ENCODE results near the gene JPH4. TPM values are rescaled to one million over a fixed set of nuclear protein-coding genes. Genes with fewer than 3 reads are reported as not detected.

The JPH4 gene
- total and polyA plus RNA-seq, 2 donors (not counting 1 experiment from before 2014, with no cell fraction given): not detected

GRCh38 chr14:23621932-23622730, 43.5 kb upstream of the JPH4 start:
- H3K4me1 ChIP-seq (ENCODE audit: control insufficient read depth, extremely low read depth, insufficient read depth, low read length): no peaks in the 10 kb centered on the region

GRCh38 chr14:23621204-23621931, 42.8 kb upstream of the JPH4 start:
- Histone ChIP-seq H3K9ac (ENCODE audit: insufficient read depth, low read length) (no peak overlapping the region), H3K4me2 (ENCODE audit: extremely low read depth, insufficient read depth, low read length) (no peak overlapping the region), H3K9me3 (ENCODE audit: control insufficient read depth, insufficient read depth, low read depth, low read length) (no peaks in the 10 kb centered on the region), H3K27me3 (ENCODE audit: control insufficient read depth, insufficient read depth, low read length) (no peaks in the 10 kb centered on the region), H3K79me2 (ENCODE audit: control insufficient read depth, insufficient read depth, low read length) (no peaks in the 10 kb centered on the region), H3K27ac (ENCODE audit: insufficient read depth, low read length) (no peak overlapping the region), H3K4me1 (ENCODE audit: control insufficient read depth, extremely low read depth, insufficient read depth, low read length) (no peaks in the 10 kb centered on the region), H2AFZ (ENCODE audit: low read length) (no peak overlapping the region), H4K20me1 (ENCODE audit: control insufficient read depth, extremely low read depth, insufficient read depth, low read length) (no peaks in the 10 kb centered on the region), H3K36me3 (ENCODE audit: control insufficient read depth, insufficient read depth, low read length) (no peaks in the 10 kb centered on the region), H3K4me3 (replicated peaks in 1 of 4; ENCODE audit: control extremely low read depth in 1 of 4, insufficient read depth in 1 of 4, low read depth in 3 of 4, low read length in 4 of 4) (no peak overlapping the region)
- TF ChIP-seq CTCF (conservative IDR thresholded peaks at IDR 0.05 in 1 of 2, IDR thresholded peaks at IDR 0.05 in 1 of 2; ENCODE audit: low read depth in 1 of 2, low read length in 2 of 2) (no peak), EZH2 (IDR thresholded peaks at IDR 0.05; ENCODE audit: low read length, missing control alignments) (no peak)
- no peak for DNase-seq (ENCODE audit: low read depth in 2 of 2)

More at GRCh38 chr14:23621932-23622730, 43.5 kb upstream of the JPH4 start:
- no peaks in the 10 kb centered on the region for H3K9me3 ChIP-seq (ENCODE audit: control insufficient read depth, insufficient read depth, low read depth, low read length)
- no peaks in the 10 kb centered on the region for H3K36me3 ChIP-seq (ENCODE audit: control insufficient read depth, insufficient read depth, low read length)
- no peaks in the 10 kb centered on the region for H3K27me3 ChIP-seq (ENCODE audit: control insufficient read depth, insufficient read depth, low read length)
- DNase-seq (ENCODE audit: low read depth in 2 of 2): no peak
- H3K27ac ChIP-seq (ENCODE audit: insufficient read depth, low read length): no peak overlapping the region
- TF ChIP-seq EZH2 (IDR thresholded peaks at IDR 0.05; ENCODE audit: low read length, missing control alignments) (no peak), CTCF (conservative IDR thresholded peaks at IDR 0.05 in 1 of 2, IDR thresholded peaks at IDR 0.05 in 1 of 2; ENCODE audit: low read depth in 1 of 2, low read length in 2 of 2) (no peak)
- H2AFZ ChIP-seq (ENCODE audit: low read length): no peak overlapping the region
- no peak overlapping the region for H3K9ac ChIP-seq (ENCODE audit: insufficient read depth, low read length)
- no peak overlapping the region for H3K4me3 ChIP-seq (replicated peaks in 1 of 4; ENCODE audit: control extremely low read depth in 1 of 4, insufficient read depth in 1 of 4, low read depth in 3 of 4, low read length in 4 of 4)
- no peak overlapping the region for H3K4me2 ChIP-seq (ENCODE audit: extremely low read depth, insufficient read depth, low read length)
- H4K20me1 ChIP-seq (ENCODE audit: control insufficient read depth, extremely low read depth, insufficient read depth, low read length): no peaks in the 10 kb centered on the region
- no peaks in the 10 kb centered on the region for H3K79me2 ChIP-seq (ENCODE audit: control insufficient read depth, insufficient read depth, low read length)

- no peak for DNase-seq (ENCODE audit: low read depth in 2 of 2)
- no peaks in the 10 kb centered on the region for H3K27me3 ChIP-seq (ENCODE audit: control insufficient read depth, insufficient read depth, low read length)
- no peak overlapping the region for H3K27ac ChIP-seq (ENCODE audit: insufficient read depth, low read length)
- no peaks in the 10 kb centered on the region for H3K36me3 ChIP-seq (ENCODE audit: control insufficient read depth, insufficient read depth, low read length)
- no peaks in the 10 kb centered on the region for H3K4me1 ChIP-seq (ENCODE audit: control insufficient read depth, extremely low read depth, insufficient read depth, low read length)
- H3K79me2 ChIP-seq (ENCODE audit: control insufficient read depth, insufficient read depth, low read length): no peaks in the 10 kb centered on the region
- no peak overlapping the region for H2AFZ ChIP-seq (ENCODE audit: low read length)
- no peak overlapping the region for H3K4me3 ChIP-seq (replicated peaks in 1 of 4; ENCODE audit: control extremely low read depth in 1 of 4, insufficient read depth in 1 of 4, low read depth in 3 of 4, low read length in 4 of 4)
- no peak overlapping the region for H3K4me2 ChIP-seq (ENCODE audit: extremely low read depth, insufficient read depth, low read length)
- TF ChIP-seq EZH2 (IDR thresholded peaks at IDR 0.05; ENCODE audit: low read length, missing control alignments): no peak
- TF ChIP-seq CTCF (conservative IDR thresholded peaks at IDR 0.05 in 1 of 2, IDR thresholded peaks at IDR 0.05 in 1 of 2; ENCODE audit: low read depth in 1 of 2, low read length in 2 of 2): no peak
- H3K9ac ChIP-seq (ENCODE audit: insufficient read depth, low read length): no peak overlapping the region
- no peaks in the 10 kb centered on the region for H4K20me1 ChIP-seq (ENCODE audit: control insufficient read depth, extremely low read depth, insufficient read depth, low read length)
- H3K9me3 ChIP-seq (ENCODE audit: control insufficient read depth, insufficient read depth, low read depth, low read length): no peaks in the 10 kb centered on the region
These were observed 41.6 kb upstream of the JPH4 start for GRCh38 chr14:23620177-23620702.
